ENCODE measurements around the gene FGFR3.

Gene FGFR3

GRCh38 chr4:1792832-1793495 lies at the start of gene FGFR3:
TSS of gene FGFR3 (plus strand) at chr4:1793293. CDS start at chr4:1793935, 642 bp downstream.
- DNase-seq (peak; percentile 45), ATAC-seq (peak; percentile 60)
- no peak within 1 kb of the TSS for H3K27ac Mint-ChIP-seq
- H3K36me3 Mint-ChIP-seq (ENCODE audit: low read depth): no peaks in the 10 kb centered on the region
- peaks cover 2% of the 10 kb centered on the region for H3K4me1 Mint-ChIP-seq
- H3K9me3 Mint-ChIP-seq: no peaks in the 10 kb centered on the region
- H3K27me3 Mint-ChIP-seq: peaks cover 17% of the 10 kb centered on the region
- H3K4me3 Mint-ChIP-seq: no peak within 1 kb of the TSS

GRCh38 chr4:1743551-1743950 lies 49.5 kb upstream of the FGFR3 start:
- Mint-ChIP-seq H3K36me3 (ENCODE audit: low read depth) (peaks cover 26% of the 10 kb centered on the region), H3K27me3 (no peaks in the 10 kb centered on the region), H3K4me1 (no peaks in the 10 kb centered on the region), H3K27ac (no peak overlapping the region), H3K4me3 (no peak overlapping the region), H3K9me3 (peaks cover 4% of the 10 kb centered on the region)
- DNase-seq (no peak), ATAC-seq (no peak)

GRCh38 chr4:1743975-1744374 lies 49.1 kb upstream of the FGFR3 start:
- Mint-ChIP-seq H3K4me3 (no peak overlapping the region), H3K9me3 (no peaks in the 10 kb centered on the region), H3K27me3 (no peaks in the 10 kb centered on the region), H3K36me3 (ENCODE audit: low read depth) (peaks cover 21% of the 10 kb centered on the region), H3K4me1 (no peaks in the 10 kb centered on the region), H3K27ac (no peak overlapping the region)
- ATAC-seq: no peak
- no peak for DNase-seq

- H3K36me3 Mint-ChIP-seq (ENCODE audit: low read depth): peaks cover 18% of the 10 kb centered on the region
- H3K9me3 Mint-ChIP-seq: no peaks in the 10 kb centered on the region
- DNase-seq (no peak), ATAC-seq (no peak)
- H3K27ac Mint-ChIP-seq: no peak overlapping the region
- no peaks in the 10 kb centered on the region for H3K4me1 Mint-ChIP-seq
- no peaks in the 10 kb centered on the region for H3K27me3 Mint-ChIP-seq
- no peak overlapping the region for H3K4me3 Mint-ChIP-seq
Measured at GRCh38 chr4:1744552-1744951, 48.5 kb upstream of the FGFR3 start.

- no peak for ATAC-seq
- no peaks in the 10 kb centered on the region for H3K27me3 Mint-ChIP-seq
- DNase-seq: no peak
- no peaks in the 10 kb centered on the region for H3K4me1 Mint-ChIP-seq
- no peaks in the 10 kb centered on the region for H3K9me3 Mint-ChIP-seq
- H3K27ac Mint-ChIP-seq: no peak overlapping the region
- peaks cover 18% of the 10 kb centered on the region for H3K36me3 Mint-ChIP-seq (ENCODE audit: low read depth)
- H3K4me3 Mint-ChIP-seq: no peak overlapping the region
Measured at GRCh38 chr4:1745165-1745564, 47.9 kb upstream of the FGFR3 start.

GRCh38 chr4:1745697-1746096 lies 47.4 kb upstream of the FGFR3 start:
- H3K36me3 Mint-ChIP-seq (ENCODE audit: low read depth): peaks cover 17% of the 10 kb centered on the region
- no peak overlapping the region for H3K4me3 Mint-ChIP-seq
- H3K27me3 Mint-ChIP-seq: no peaks in the 10 kb centered on the region
- ATAC-seq: no peak
- no peak overlapping the region for H3K27ac Mint-ChIP-seq
- no peak for DNase-seq
- no peaks in the 10 kb centered on the region for H3K9me3 Mint-ChIP-seq
- H3K4me1 Mint-ChIP-seq: peaks cover 1% of the 10 kb centered on the region

- Mint-ChIP-seq H3K4me3 (no peak overlapping the region), H3K4me1 (peaks cover 3% of the 10 kb centered on the region), H3K36me3 (ENCODE audit: low read depth) (peaks cover 13% of the 10 kb centered on the region), H3K27me3 (no peaks in the 10 kb centered on the region), H3K27ac (no peak overlapping the region), H3K9me3 (no peaks in the 10 kb centered on the region)
- DNase-seq (peak; percentile 93), ATAC-seq (peak; percentile 83)
Measured at GRCh38 chr4:1746265-1746691, 46.8 kb upstream of the FGFR3 start.

GRCh38 chr4:1746919-1747602 lies 46.0 kb upstream of the FGFR3 start:
- Mint-ChIP-seq H3K4me3 (no peak overlapping the region), H3K4me1 (peaks cover 3% of the 10 kb centered on the region), H3K36me3 (ENCODE audit: low read depth) (peaks cover 8% of the 10 kb centered on the region), H3K27me3 (no peaks in the 10 kb centered on the region), H3K9me3 (no peaks in the 10 kb centered on the region), H3K27ac (no peak overlapping the region)
- no peak for DNase-seq
- no peak for ATAC-seq

GRCh38 chr4:1747603-1747967 lies 45.5 kb upstream of the FGFR3 start:
- H3K27me3 Mint-ChIP-seq: no peaks in the 10 kb centered on the region
- no peak overlapping the region for H3K27ac Mint-ChIP-seq
- H3K4me3 Mint-ChIP-seq: no peak overlapping the region
- peaks cover 3% of the 10 kb centered on the region for H3K4me1 Mint-ChIP-seq
- ATAC-seq (no peak), DNase-seq (no peak)
- peaks cover 8% of the 10 kb centered on the region for H3K36me3 Mint-ChIP-seq (ENCODE audit: low read depth)
- H3K9me3 Mint-ChIP-seq: no peaks in the 10 kb centered on the region

- peaks cover 6% of the 10 kb centered on the region for H3K36me3 Mint-ChIP-seq (ENCODE audit: low read depth)
- peak; percentile 95 for DNase-seq
Measured at GRCh38 chr4:1748465-1748995, 44.6 kb upstream of the FGFR3 start.

GRCh38 chr4:1749370-1749769 lies 43.7 kb upstream of the FGFR3 start:
- H3K36me3 Mint-ChIP-seq (ENCODE audit: low read depth): peaks cover 4% of the 10 kb centered on the region
- no peaks in the 10 kb centered on the region for H3K27me3 Mint-ChIP-seq
- no peak overlapping the region for H3K27ac Mint-ChIP-seq
- H3K4me1 Mint-ChIP-seq: peaks cover 5% of the 10 kb centered on the region
- DNase-seq (no peak), ATAC-seq (no peak)
- no peak overlapping the region for H3K4me3 Mint-ChIP-seq
- H3K9me3 Mint-ChIP-seq: no peaks in the 10 kb centered on the region

More at GRCh38 chr4:1748465-1748995, 44.6 kb upstream of the FGFR3 start:
- no peak overlapping the region for H3K27ac Mint-ChIP-seq
- H3K4me1 Mint-ChIP-seq: peaks cover 5% of the 10 kb centered on the region
- H3K27me3 Mint-ChIP-seq: no peaks in the 10 kb centered on the region
- no peaks in the 10 kb centered on the region for H3K9me3 Mint-ChIP-seq
- ATAC-seq: peak; percentile 65
- no peak overlapping the region for H3K4me3 Mint-ChIP-seq

- Mint-ChIP-seq H3K4me1 (peaks cover 5% of the 10 kb centered on the region), H3K4me3 (no peak overlapping the region), H3K36me3 (ENCODE audit: low read depth) (peaks cover 3% of the 10 kb centered on the region), H3K27me3 (no peaks in the 10 kb centered on the region), H3K9me3 (no peaks in the 10 kb centered on the region), H3K27ac (no peak overlapping the region)
- ATAC-seq (no peak), DNase-seq (no peak)
Measured at GRCh38 chr4:1749826-1750225, 43.3 kb upstream of the FGFR3 start.

- no peak overlapping the region for H3K4me3 Mint-ChIP-seq
- no peaks in the 10 kb centered on the region for H3K9me3 Mint-ChIP-seq
- peaks cover 5% of the 10 kb centered on the region for H3K4me1 Mint-ChIP-seq
- no peaks in the 10 kb centered on the region for H3K36me3 Mint-ChIP-seq (ENCODE audit: low read depth)
- ATAC-seq (no peak), DNase-seq (no peak)
- H3K27ac Mint-ChIP-seq: no peak overlapping the region
- H3K27me3 Mint-ChIP-seq: no peaks in the 10 kb centered on the region
Measured at GRCh38 chr4:1750381-1751154, 42.5 kb upstream of the FGFR3 start.

GRCh38 chr4:1751155-1751918 lies 41.8 kb upstream of the FGFR3 start:
- H3K36me3 Mint-ChIP-seq (ENCODE audit: low read depth): no peaks in the 10 kb centered on the region
- peaks cover 5% of the 10 kb centered on the region for H3K4me1 Mint-ChIP-seq
- no peaks in the 10 kb centered on the region for H3K27me3 Mint-ChIP-seq
- H3K27ac Mint-ChIP-seq: no peak overlapping the region
- ATAC-seq: no peak
- H3K4me3 Mint-ChIP-seq: no peak overlapping the region
- no peaks in the 10 kb centered on the region for H3K9me3 Mint-ChIP-seq
- DNase-seq: no peak
